Activated naive CD8-positive, alpha-beta T cell treated with anti-CD3 and anti-CD28 coated beads for 36 hours (primary cell): ENCODE data around the gene RIGI. TPM values are rescaled to one million over a fixed set of nuclear protein-coding genes. Genes with fewer than 3 reads are reported as not detected.

Experiments used
- DNase-seq: peaks from one replicate; pipeline ENCODE4 v3.0.0; 2021
- H3K27ac Mint-ChIP-seq: one replicate; pipeline ENCODE4 v1.8.0; 2022; ENCODE audit warnings: mild to moderate bottlenecking, moderate library complexity, mixed read lengths
- H3K27me3 Mint-ChIP-seq: one replicate; pipeline ENCODE4 v1.8.0; 2022; ENCODE audit warnings: mild to moderate bottlenecking, mixed read lengths
- H3K36me3 Mint-ChIP-seq: one replicate; pipeline ENCODE4 v1.8.0; 2021; ENCODE audit warnings: mild to moderate bottlenecking, mixed read lengths
- H3K4me1 Mint-ChIP-seq: one replicate; pipeline ENCODE4 v1.8.0; 2021; ENCODE audit warnings: mixed read lengths
- H3K4me3 Mint-ChIP-seq: one replicate; pipeline ENCODE4 v1.8.0; 2022; ENCODE audit warnings: mild to moderate bottlenecking, moderate library complexity, mixed read lengths
- H3K9me3 Mint-ChIP-seq: one replicate; pipeline ENCODE4 v1.8.0; 2022; ENCODE audit warnings: mixed read lengths
- total RNA-seq, 2 experiments: library from RNA; stranded (reverse); gene quantifications; one replicate each; pipeline ENCODE4 v1.2.3, GENCODE V29; 2021

The RIGI gene
- total RNA-seq, result 1 to 10 TPM; 8.6 to 9.9 TPM

GRCh38 chr9:32526041-32526706 lies at the start of gene RIGI:
Gene RIGI (minus strand): TSS chr9:32526196. CDS start chr9:32526166, 30 bp downstream.
- Mint-ChIP-seq H3K36me3 (peaks cover 39% of the 10 kb centered on the region), H3K27ac (peak within 1 kb of the TSS; percentile 85), H3K4me3 (peak within 1 kb of the TSS; percentile 85), H3K9me3 (peaks cover 14% of the 10 kb centered on the region), H3K27me3 (no peaks in the 10 kb centered on the region), H3K4me1 (peaks cover 33% of the 10 kb centered on the region)
- DNase-seq, result peak; percentile 78

GRCh38 chr9:32574858-32575257 lies 48.9 kb upstream of the RIGI start:
- peaks cover 15% of the 10 kb centered on the region for H3K4me1 Mint-ChIP-seq
- H3K27me3 Mint-ChIP-seq, result peaks cover 8% of the 10 kb centered on the region
- DNase-seq, result no peak
- no peaks in the 10 kb centered on the region for H3K9me3 Mint-ChIP-seq
- H3K4me3 Mint-ChIP-seq, result no peak overlapping the region
- no peak overlapping the region for H3K27ac Mint-ChIP-seq
- H3K36me3 Mint-ChIP-seq, result peaks cover 6% of the 10 kb centered on the region

GRCh38 chr9:32573821-32574220 lies 47.8 kb upstream of the RIGI start:
- Mint-ChIP-seq H3K9me3 (no peaks in the 10 kb centered on the region), H3K4me1 (peaks cover 16% of the 10 kb centered on the region), H3K4me3 (peak overlapping the region; percentile 98), H3K36me3 (peaks cover 6% of the 10 kb centered on the region), H3K27me3 (no peaks in the 10 kb centered on the region), H3K27ac (no peak overlapping the region)
- no peak for DNase-seq

- Mint-ChIP-seq H3K36me3 (peaks cover 10% of the 10 kb centered on the region), H3K4me3 (peak within 1 kb of the TSS; percentile 98), H3K4me1 (peaks cover 16% of the 10 kb centered on the region), H3K27ac (peak within 1 kb of the TSS; percentile 97), H3K9me3 (no peaks in the 10 kb centered on the region), H3K27me3 (no peaks in the 10 kb centered on the region)
- DNase-seq, result peak; percentile 93
These were observed 47.0 kb upstream of the RIGI start, which contains the start of gene NDUFB6 for GRCh38 chr9:32572900-32573523. Gene NDUFB6 (minus strand): TSS chr9:32573159. CDS start chr9:32573060, 99 bp downstream.

- H3K36me3 Mint-ChIP-seq, result peaks cover 14% of the 10 kb centered on the region
- peak overlapping the region; percentile 97 for H3K27ac Mint-ChIP-seq
- no peaks in the 10 kb centered on the region for H3K27me3 Mint-ChIP-seq
- no peaks in the 10 kb centered on the region for H3K9me3 Mint-ChIP-seq
- peak overlapping the region; percentile 98 for H3K4me3 Mint-ChIP-seq
- peaks cover 16% of the 10 kb centered on the region for H3K4me1 Mint-ChIP-seq
- DNase-seq, result peak; percentile 66
These were observed 46.2 kb upstream of the RIGI start for GRCh38 chr9:32571969-32572899.

GRCh38 chr9:32570262-32570661 lies 44.3 kb upstream of the RIGI start:
- Mint-ChIP-seq H3K27me3 (no peaks in the 10 kb centered on the region), H3K27ac (no peak overlapping the region), H3K4me1 (peaks cover 16% of the 10 kb centered on the region), H3K4me3 (no peak overlapping the region), H3K36me3 (peaks cover 20% of the 10 kb centered on the region), H3K9me3 (no peaks in the 10 kb centered on the region)
- DNase-seq, result no peak

- H3K4me1 Mint-ChIP-seq, result peaks cover 12% of the 10 kb centered on the region
- H3K36me3 Mint-ChIP-seq, result peaks cover 29% of the 10 kb centered on the region
- H3K4me3 Mint-ChIP-seq, result no peak overlapping the region
- H3K9me3 Mint-ChIP-seq, result no peaks in the 10 kb centered on the region
- no peak for DNase-seq
- H3K27me3 Mint-ChIP-seq, result no peaks in the 10 kb centered on the region
- H3K27ac Mint-ChIP-seq, result no peak overlapping the region
These were observed 40.8 kb upstream of the RIGI start for GRCh38 chr9:32566770-32567169.

GRCh38 chr9:32565967-32566366 lies 40.0 kb upstream of the RIGI start:
- H3K27me3 Mint-ChIP-seq, result no peaks in the 10 kb centered on the region
- no peaks in the 10 kb centered on the region for H3K9me3 Mint-ChIP-seq
- H3K27ac Mint-ChIP-seq, result no peak overlapping the region
- H3K4me1 Mint-ChIP-seq, result peaks cover 11% of the 10 kb centered on the region
- DNase-seq, result no peak
- no peak overlapping the region for H3K4me3 Mint-ChIP-seq
- H3K36me3 Mint-ChIP-seq, result peaks cover 32% of the 10 kb centered on the region

- Mint-ChIP-seq H3K27me3 (no peaks in the 10 kb centered on the region), H3K4me3 (no peak overlapping the region), H3K36me3 (peaks cover 11% of the 10 kb centered on the region), H3K4me1 (peaks cover 35% of the 10 kb centered on the region), H3K27ac (peak overlapping the region; percentile 47), H3K9me3 (no peaks in the 10 kb centered on the region)
- DNase-seq, result no peak
These were observed 32.5 kb upstream of the RIGI start for GRCh38 chr9:32558408-32558934.

- H3K27me3 Mint-ChIP-seq, result no peaks in the 10 kb centered on the region
- no peaks in the 10 kb centered on the region for H3K9me3 Mint-ChIP-seq
- peak overlapping the region; percentile 61 for H3K27ac Mint-ChIP-seq
- DNase-seq, result no peak
- H3K4me3 Mint-ChIP-seq, result no peak overlapping the region
- peaks cover 32% of the 10 kb centered on the region for H3K36me3 Mint-ChIP-seq
- peaks cover 37% of the 10 kb centered on the region for H3K4me1 Mint-ChIP-seq
These were observed 28.6 kb upstream of the RIGI start for GRCh38 chr9:32554591-32554990.

GRCh38 chr9:32554107-32554506 lies 28.1 kb upstream of the RIGI start:
- H3K4me3 Mint-ChIP-seq, result no peak overlapping the region
- peaks cover 36% of the 10 kb centered on the region for H3K4me1 Mint-ChIP-seq
- no peak overlapping the region for H3K27ac Mint-ChIP-seq
- H3K27me3 Mint-ChIP-seq, result no peaks in the 10 kb centered on the region
- no peak for DNase-seq
- peaks cover 32% of the 10 kb centered on the region for H3K36me3 Mint-ChIP-seq
- H3K9me3 Mint-ChIP-seq, result no peaks in the 10 kb centered on the region

- Mint-ChIP-seq H3K27me3 (no peaks in the 10 kb centered on the region), H3K27ac (peak within 1 kb of the TSS; percentile 99), H3K36me3 (peaks cover 33% of the 10 kb centered on the region), H3K4me1 (peaks cover 35% of the 10 kb centered on the region), H3K4me3 (peak within 1 kb of the TSS; percentile 100), H3K9me3 (no peaks in the 10 kb centered on the region)
- DNase-seq, result peak; percentile 92
These were observed 26.3 kb upstream of the RIGI start, which contains the start of the genes SMIM27 and TOPORS for GRCh38 chr9:32552172-32552872. Gene SMIM27 (plus strand): TSS chr9:32552327. CDS start chr9:32552435, 108 bp downstream. Gene TOPORS (minus strand): TSS chr9:32552586. CDS start chr9:32552436, 150 bp downstream.

- Mint-ChIP-seq H3K27ac (peak overlapping the region; percentile 99), H3K9me3 (no peaks in the 10 kb centered on the region), H3K4me3 (peak overlapping the region; percentile 100), H3K4me1 (peaks cover 40% of the 10 kb centered on the region), H3K36me3 (peaks cover 35% of the 10 kb centered on the region), H3K27me3 (no peaks in the 10 kb centered on the region)
- peak; percentile 46 for DNase-seq
These were observed 25.5 kb upstream of the RIGI start for GRCh38 chr9:32551276-32552051.
